GM12878 (cell line): ENCODE results near the gene ADAMTS14. TPM values are rescaled to one million over a fixed set of nuclear protein-coding genes. Genes with fewer than 3 reads are reported as not detected.

Experiments
- ATAC-seq: fragments of 200-7000 bp; cut with Tn5 transposase; 3 replicates; pipeline ENCODE4 v1.9.1; 2020; ENCODE audit warnings: mild to moderate bottlenecking, moderate library complexity
- BruUV-seq: library from RNA; stranded (reverse); fragments of 400-500 nt; replicated peaks from 2 replicates; lab custom pipeline; 2021; lab: Mats Ljungman, UMichigan
- CTCF ChIA-PET: fragments of 300-600 bp; sonication (Branson Sonifier 250); formaldehyde crosslinking; extraction: SDS; loops from one replicate; lab custom pipeline; 2021; ENCODE audit warnings: inconsistent platforms; lab: Yijun Ruan, JAX
- POLR2A ChIA-PET: fragments of 350-600 bp; formaldehyde crosslinking; extraction: SDS; loops from one replicate; lab custom pipeline; 2021; ENCODE audit warnings: inconsistent platforms; lab: Charles Lee
- RAD21 ChIA-PET: fragments of 300-600 bp; sonication (Branson Sonifier 250); formaldehyde crosslinking; loops from one replicate; lab custom pipeline; 2023; ENCODE audit warnings: antibody characterized with exemption; ENCODE audit not compliant: unreplicated experiment; lab: Charles Lee
- SMC1A ChIA-PET: fragments of 300-600 bp; sonication (Branson Sonifier 250); formaldehyde crosslinking; loops from one replicate; lab custom pipeline; 2023; ENCODE audit not compliant: unreplicated experiment, uncharacterized antibody; lab: Charles Lee
- DNase-seq: peaks from one replicate; pipeline ENCODE4 v3.0.0-alpha.2; 2011; ENCODE audit warnings: low read depth, low spot score
- FAIRE-seq: peaks from 3 replicates; lab custom pipeline; 2011; peaks lifted over from hg19 to GRCh38; lab: Jason Lieb, UNC
- H2AFZ ChIP-seq: 2 replicates; pipeline ENCODE4 v1.6.0; 2011; ENCODE audit warnings: low read depth, low read length, control low read depth; ENCODE audit not compliant: control insufficient read depth
- H3K27ac ChIP-seq: 2 replicates; pipeline ENCODE4 v1.5.1; 2011; ENCODE audit warnings: control low read depth; ENCODE audit not compliant: control insufficient read depth, insufficient read depth
- H3K27me3 ChIP-seq, 2 experiments: replicated peaks in 1 of 2; 2 replicates each; pipeline versions ENCODE4 v1.6.0 to v1.6.1; 2011; ENCODE audit warnings: low read length in 1 of 2; ENCODE audit not compliant: control insufficient read depth in 2 of 2, insufficient read depth in 2 of 2
- H3K36me3 ChIP-seq, 2 experiments: 2 replicates each; pipeline ENCODE4 v1.5.1; 2011; ENCODE audit warnings: low read length in 1 of 2; ENCODE audit not compliant: control insufficient read depth in 2 of 2, insufficient read depth in 2 of 2
- H3K4me1 ChIP-seq: 2 replicates; pipeline ENCODE4 v1.6.1; 2011; ENCODE audit warnings: mild to moderate bottlenecking, low read length, moderate library complexity, mixed read lengths; ENCODE audit not compliant: control insufficient read depth, insufficient read depth
- H3K4me2 ChIP-seq: 2 replicates; pipeline ENCODE4 v1.6.0; 2011; ENCODE audit warnings: control low read depth; ENCODE audit not compliant: control insufficient read depth, insufficient read depth
- H3K4me3 ChIP-seq: fragments of 200-600 bp; sonication (generic); 2 replicates; pipeline ENCODE4 v1.5.1; 2016
- H3K79me2 ChIP-seq: 2 replicates; pipeline ENCODE4 v1.6.0; 2011; ENCODE audit warnings: low read length; ENCODE audit not compliant: control insufficient read depth, insufficient read depth
- H3K9ac ChIP-seq: 2 replicates; pipeline ENCODE4 v1.8.0; 2011; ENCODE audit warnings: low read length, control low read depth, mixed read lengths; ENCODE audit not compliant: control insufficient read depth, insufficient read depth
- H3K9me3 ChIP-seq: replicated peaks from 3 replicates; pipeline ENCODE4 v1.5.1; 2011; ENCODE audit warnings: mild to moderate bottlenecking, low read length; ENCODE audit not compliant: control insufficient read depth, insufficient read depth
- H4K20me1 ChIP-seq: 2 replicates; pipeline ENCODE4 v1.6.0; 2011; ENCODE audit not compliant: control insufficient read depth, insufficient read depth
- CBX3 ChIP-seq: fragments of 200-600 bp; sonication (generic); IDR thresholded peaks from 2 replicates; pipeline ENCODE4 v1.6.1; 2016; ENCODE audit warnings: low read depth, borderline replicate concordance
- E2F8 ChIP-seq: fragments of 450-650 bp; IDR thresholded peaks from 2 replicates; pipeline ENCODE4 v1.6.1; 2018; ENCODE audit warnings: mild to moderate bottlenecking, low read depth, moderate library complexity; ENCODE audit not compliant: partially characterized antibody
- EED ChIP-seq: sonication (generic); IDR thresholded peaks from 2 replicates; pipeline ENCODE4 v1.6.1; 2016; ENCODE audit warnings: antibody characterized with exemption, low read depth
- EP300 ChIP-seq, 2 experiments: fragments of 150-350 bp in 1 of 2; IDR thresholded peaks; 2 replicates each; pipeline ENCODE4 v1.6.1; 2011 to 2012; ENCODE audit warnings: low read depth in 2 of 2, low read length in 2 of 2, borderline replicate concordance in 1 of 2, improper control_type of control experiment in 1 of 2, inconsistent platforms in 1 of 2; ENCODE audit not compliant: control insufficient read depth in 1 of 2
- IRF4 ChIP-seq: IDR thresholded peaks from 2 replicates; pipeline ENCODE4 v1.6.1; 2011; ENCODE audit warnings: low read depth, low read length
- KLF5 ChIP-seq: fragments of 450-650 bp; IDR thresholded peaks from 2 replicates; pipeline ENCODE4 v1.6.1; 2014; ENCODE audit warnings: mild to moderate bottlenecking; ENCODE audit not compliant: partially characterized antibody
- LARP7 ChIP-seq: fragments of 450-650 bp; IDR thresholded peaks from 2 replicates; pipeline ENCODE4 v1.6.1; 2017; ENCODE audit warnings: mild to moderate bottlenecking
- MAX ChIP-seq: IDR thresholded peaks from 2 replicates; pipeline ENCODE4 v1.6.1; 2012; ENCODE audit warnings: low read depth, low read length, improper control_type of control experiment
- MXI1 ChIP-seq: fragments of 150-350 bp; IDR thresholded peaks from 2 replicates; pipeline ENCODE4 v1.6.1; 2011; ENCODE audit warnings: low read depth, mild to moderate bottlenecking, inconsistent platforms, low read length, improper control_type of control experiment
- NFXL1 ChIP-seq: fragments of 450-650 bp; IDR thresholded peaks from 2 replicates; pipeline ENCODE4 v1.6.1; 2017; ENCODE audit warnings: antibody characterized with exemption, mild to moderate bottlenecking, borderline replicate concordance
- NRF1 ChIP-seq: conservative IDR thresholded peaks from 2 replicates; pipeline ENCODE4 v1.6.1; 2011; ENCODE audit warnings: mild to moderate bottlenecking, low read depth, low read length, improper control_type of control experiment
- POU2F2 ChIP-seq: IDR thresholded peaks from 3 replicates; pipeline ENCODE4 v1.6.1; 2011; ENCODE audit warnings: low read depth, mild to moderate bottlenecking, low read length, borderline replicate concordance
- RUNX3 ChIP-seq: IDR thresholded peaks from 2 replicates; pipeline ENCODE4 v1.6.1; 2012; ENCODE audit warnings: low read length, inconsistent platforms
- SKIL ChIP-seq: fragments of 450-650 bp; IDR thresholded peaks from 2 replicates; pipeline ENCODE4 v1.6.1; 2017; ENCODE audit warnings: mild to moderate bottlenecking, low read depth, inconsistent platforms; ENCODE audit not compliant: poor library complexity, severe bottlenecking
- TAF1 ChIP-seq: IDR thresholded peaks from 2 replicates; pipeline ENCODE4 v1.6.1; 2011; ENCODE audit warnings: mild to moderate bottlenecking, low read depth, low read length, borderline replicate concordance
- TCF3 ChIP-seq: IDR thresholded peaks from 2 replicates; pipeline ENCODE4 v1.6.1; 2012; ENCODE audit warnings: low read depth, mild to moderate bottlenecking, low read length, borderline replicate concordance; ENCODE audit not compliant: insufficient read depth
- WGBS: methylation state at CpG from one replicate; pipeline ENCODE4 v1.1.6; 2016; ENCODE audit warnings: low lambda C conversion rate; ENCODE audit not compliant: insufficient replicate concordance, insufficient coverage; ENCODE audit errors: missing lambda C conversion rate; 5-methylcytosine and 5-hydroxymethylcytosine counted together
- in situ Hi-C: fragments of 300-500 bp; cut with MboI; formaldehyde crosslinking; loops from 9 replicates; pipeline ENCODE4 v1.14.3; 2018; ENCODE audit warnings: mixed read lengths
- intact Hi-C: fragments of 100-400 bp; cut with micrococcal nuclease; formaldehyde crosslinking; loops from one replicate; pipeline ENCODE4 v1.14.2; 2022; ENCODE audit not compliant: unreplicated experiment
- polyA plus RNA-seq, 11 experiments: library from polyadenylated mRNA; depleted of rRNA in 4 of 11; unstranded in 6 of 11; stranded (reverse) in 5 of 11; fragments of >200 nt; fragmentation: Nextera tagmentation in 4 of 11; fragmentation: Illumina TruSeq in 1 of 11; extraction: Ambion mirVana in 4 of 11; extraction: Trizol in 1 of 11; gene quantifications; 1 replicate in 1 of 11; 2 replicates in 10 of 11; pipeline versions ENCODE4 v1.2.1 to v1.2.3, GENCODE V29; 2011 to 2016; ENCODE audit warnings: inconsistent platforms in 2 of 11, missing spikeins in 2 of 11, low read depth in 1 of 11
- total RNA-seq, 4 experiments: library from RNA; depleted of rRNA in 3 of 4; stranded (reverse); fragments of >200 nt in 3 of 4; fragmentation: Illumina TruSeq in 1 of 4; extraction: Trizol in 1 of 4; gene quantifications; 2 replicates each; pipeline versions ENCODE4 v1.2.1 to v1.2.3, GENCODE V29; 2013 to 2021
- TF ChIP-seq, protein P1 (sequence below): IDR thresholded peaks from 2 replicates; pipeline ENCODE4 v1.6.1; 2011; ENCODE audit warnings: low read depth, low read length, improper control_type of control experiment, borderline replicate concordance

The ADAMTS14 gene
- total and polyA plus RNA-seq, 10 of the 15 experiments (the other 5 are each of a cell fraction or from before 2014, with no cell fraction given) = 0.03 to 0.05 TPM; not detected in 8

- TF ChIP-seq NRF1 = no peak
- no peak for TF ChIP-seq SKIL
- TF ChIP-seq POU2F2 = no peak
- no peak for TF ChIP-seq RUNX3
- no peak for TF ChIP-seq LARP7
- TF ChIP-seq CBX3 = no peak
- TF ChIP-seq EP300 (IDR thresholded peaks at IDR 0.05; ENCODE audit: borderline replicate concordance in 1 of 2, control insufficient read depth in 1 of 2, low read depth in 2 of 2, low read length in 2 of 2) = no peak
- TF ChIP-seq TAF1 = no peak
- no peak for TF ChIP-seq NFXL1
- no peak for TF ChIP-seq IRF4
Measured at GRCh38 chr10:70742537-70743429, 70.5 kb downstream of the ADAMTS14 start (continued).

DNA sequence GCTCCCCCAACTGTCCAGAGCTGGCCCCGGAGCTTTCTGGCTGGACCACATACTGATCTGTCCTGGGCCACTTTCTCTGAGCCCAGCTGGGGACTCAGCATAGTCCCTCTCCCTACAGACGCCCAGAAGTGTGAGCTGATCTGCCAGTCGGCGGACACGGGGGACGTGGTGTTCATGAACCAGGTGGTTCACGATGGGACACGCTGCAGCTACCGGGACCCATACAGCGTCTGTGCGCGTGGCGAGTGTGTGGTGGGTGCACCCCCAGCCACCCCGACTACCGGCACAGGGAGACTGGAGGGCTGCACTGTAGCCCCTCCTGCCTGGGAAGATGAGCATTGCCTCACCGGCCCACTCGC is 71.1 kb downstream of the ADAMTS14 start:
- WGBS = 69% methylated on average over 17 of the region's 17 CpGs
- FAIRE-seq (no peak), ATAC-seq (no peak), DNase-seq (no peak)
- Histone ChIP-seq H3K9ac (no peak overlapping the region), H2AFZ (no peak overlapping the region), H3K36me3 (no peaks in the 10 kb centered on the region), H3K4me3 (no peak overlapping the region), H3K79me2 (no peaks in the 10 kb centered on the region), H3K4me2 (no peak overlapping the region), H3K27me3 (no peaks in the 10 kb centered on the region), H3K9me3 (no peaks in the 10 kb centered on the region), H3K4me1 (no peaks in the 10 kb centered on the region), H4K20me1 (no peaks in the 10 kb centered on the region), H3K27ac (no peak overlapping the region)
- ChIA-PET RAD21 (no interaction called here), POLR2A (no interaction called here), CTCF (no interaction called here), SMC1A (no interaction called here)
- intact Hi-C loops = no loop called here
- in situ Hi-C loops = no loop called here
- BruUV-seq = no TSS peak
- TF ChIP-seq TCF3 = no peak
- TF ChIP-seq EED = no peak
- TF ChIP-seq E2F8 = no peak
- TF ChIP-seq, protein P1, sequence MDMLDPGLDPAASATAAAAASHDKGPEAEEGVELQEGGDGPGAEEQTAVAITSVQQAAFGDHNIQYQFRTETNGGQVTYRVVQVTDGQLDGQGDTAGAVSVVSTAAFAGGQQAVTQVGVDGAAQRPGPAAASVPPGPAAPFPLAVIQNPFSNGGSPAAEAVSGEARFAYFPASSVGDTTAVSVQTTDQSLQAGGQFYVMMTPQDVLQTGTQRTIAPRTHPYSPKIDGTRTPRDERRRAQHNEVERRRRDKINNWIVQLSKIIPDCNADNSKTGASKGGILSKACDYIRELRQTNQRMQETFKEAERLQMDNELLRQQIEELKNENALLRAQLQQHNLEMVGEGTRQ = no peak
- TF ChIP-seq MAX = no peak
- no peak for TF ChIP-seq MXI1
- no peak for TF ChIP-seq KLF5
